Glutamatergic neuron (in vitro differentiated cells): Measurements from ENCODE around the gene SH2D4B. TPM values are rescaled to one million over a fixed set of nuclear protein-coding genes. Genes with fewer than 3 reads are reported as not detected.

Experiments
- DNase-seq: peaks from one replicate; pipeline ENCODE4 v3.0.0; 2022
- H3K27ac Mint-ChIP-seq: one replicate; pipeline ENCODE4 v1.8.0; 2020; ENCODE audit warnings: mild to moderate bottlenecking, mixed read lengths, inconsistent platforms; ENCODE audit not compliant: unreplicated experiment
- H3K27me3 Mint-ChIP-seq: one replicate; pipeline ENCODE4 v1.8.0; 2020; ENCODE audit warnings: mild to moderate bottlenecking, moderate library complexity, mixed read lengths, inconsistent platforms; ENCODE audit not compliant: unreplicated experiment
- H3K36me3 Mint-ChIP-seq: one replicate; pipeline ENCODE4 v1.8.0; 2020; ENCODE audit warnings: mild to moderate bottlenecking, mixed read lengths, inconsistent platforms; ENCODE audit not compliant: unreplicated experiment
- H3K4me1 Mint-ChIP-seq: one replicate; pipeline ENCODE4 v1.8.0; 2020; ENCODE audit warnings: mild to moderate bottlenecking, low read depth, mixed read lengths, inconsistent platforms; ENCODE audit not compliant: unreplicated experiment
- H3K4me3 Mint-ChIP-seq: one replicate; pipeline ENCODE4 v1.8.0; 2020; ENCODE audit warnings: mild to moderate bottlenecking, mixed read lengths, inconsistent platforms; ENCODE audit not compliant: unreplicated experiment
- H3K9me3 Mint-ChIP-seq: one replicate; pipeline ENCODE4 v1.8.0; 2020; ENCODE audit warnings: mild to moderate bottlenecking, moderate library complexity, mixed read lengths, inconsistent platforms; ENCODE audit not compliant: unreplicated experiment
- total RNA-seq: library from RNA; stranded (reverse); fragmentation: NEBNext Ultra II Directional; extraction: Animal tissue kit (Norgen Biotek cat#: 25700); gene quantifications from one replicate; pipeline ENCODE4 v1.2.1, GENCODE V29; 2021; ENCODE audit not compliant: unreplicated experiment
- TF ChIP-seq, protein P1 (sequence below): fragments of 200-600 bp; sonication (generic); IDR thresholded peaks from one replicate; pipeline ENCODE4 v1.5.0; 2021; ENCODE audit not compliant: partially characterized antibody, unreplicated experiment

The SH2D4B gene
- total RNA-seq, 1 donor from 2014 or later, result 0.12 TPM

DNA sequence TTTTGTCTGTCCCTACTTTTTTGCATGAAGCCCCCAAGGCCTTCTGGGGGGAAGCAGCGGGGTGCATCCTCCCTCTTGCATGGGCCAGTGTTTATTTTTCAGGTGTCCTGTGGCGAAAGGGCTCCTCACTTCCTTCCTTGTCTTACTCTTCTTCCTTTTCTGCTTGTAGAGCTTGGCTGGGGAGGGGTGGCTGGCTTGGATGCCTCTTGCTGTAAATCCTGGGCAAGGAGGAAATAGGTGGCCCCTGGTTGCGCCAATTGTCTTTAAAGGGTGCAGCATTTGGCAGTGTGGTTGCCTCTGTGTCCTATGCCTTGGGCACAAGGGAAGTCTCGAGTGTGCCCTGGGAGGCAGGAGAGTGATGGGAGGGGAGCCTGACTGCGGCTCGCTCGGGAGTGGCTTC, 95.0 kb downstream of the SH2D4B start:
- peaks cover 3% of the 10 kb centered on the region for H3K9me3 Mint-ChIP-seq
- peaks cover 2% of the 10 kb centered on the region for H3K27me3 Mint-ChIP-seq
- TF ChIP-seq, protein P1, sequence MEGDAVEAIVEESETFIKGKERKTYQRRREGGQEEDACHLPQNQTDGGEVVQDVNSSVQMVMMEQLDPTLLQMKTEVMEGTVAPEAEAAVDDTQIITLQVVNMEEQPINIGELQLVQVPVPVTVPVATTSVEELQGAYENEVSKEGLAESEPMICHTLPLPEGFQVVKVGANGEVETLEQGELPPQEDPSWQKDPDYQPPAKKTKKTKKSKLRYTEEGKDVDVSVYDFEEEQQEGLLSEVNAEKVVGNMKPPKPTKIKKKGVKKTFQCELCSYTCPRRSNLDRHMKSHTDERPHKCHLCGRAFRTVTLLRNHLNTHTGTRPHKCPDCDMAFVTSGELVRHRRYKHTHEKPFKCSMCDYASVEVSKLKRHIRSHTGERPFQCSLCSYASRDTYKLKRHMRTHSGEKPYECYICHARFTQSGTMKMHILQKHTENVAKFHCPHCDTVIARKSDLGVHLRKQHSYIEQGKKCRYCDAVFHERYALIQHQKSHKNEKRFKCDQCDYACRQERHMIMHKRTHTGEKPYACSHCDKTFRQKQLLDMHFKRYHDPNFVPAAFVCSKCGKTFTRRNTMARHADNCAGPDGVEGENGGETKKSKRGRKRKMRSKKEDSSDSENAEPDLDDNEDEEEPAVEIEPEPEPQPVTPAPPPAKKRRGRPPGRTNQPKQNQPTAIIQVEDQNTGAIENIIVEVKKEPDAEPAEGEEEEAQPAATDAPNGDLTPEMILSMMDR, result no peak
- H3K4me3 Mint-ChIP-seq, result no peak overlapping the region
- H3K36me3 Mint-ChIP-seq, result no peaks in the 10 kb centered on the region
- no peaks in the 10 kb centered on the region for H3K4me1 Mint-ChIP-seq
- H3K27ac Mint-ChIP-seq, result no peak overlapping the region
- DNase-seq, result no peak

DNA sequence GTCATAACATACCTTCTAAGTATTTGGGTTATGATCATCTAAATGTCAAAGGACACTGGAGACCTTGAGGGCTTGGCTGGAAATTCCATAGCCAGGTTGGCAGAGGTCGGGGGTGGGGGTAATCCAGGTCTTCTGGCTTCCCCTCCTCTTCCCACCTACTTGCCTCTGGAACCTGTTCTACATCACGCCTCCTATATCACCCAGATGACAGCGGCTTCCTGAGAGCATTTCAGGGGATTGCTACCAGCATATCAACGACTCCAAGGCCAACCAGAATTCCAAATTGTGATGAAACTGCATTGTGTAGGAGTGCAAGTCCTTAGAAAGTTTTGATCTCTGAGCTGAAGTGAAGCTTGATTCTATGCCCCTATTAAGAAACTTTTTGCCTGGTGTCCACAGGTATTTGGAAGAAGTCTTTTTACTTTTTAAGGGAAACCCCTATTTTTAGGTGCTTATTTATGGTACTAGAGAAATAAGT, 95.7 kb downstream of the SH2D4B start:
- TF ChIP-seq, protein P1, result no peak
- Mint-ChIP-seq H3K36me3 (no peaks in the 10 kb centered on the region), H3K27ac (no peak overlapping the region), H3K9me3 (peaks cover 3% of the 10 kb centered on the region), H3K4me3 (no peak overlapping the region), H3K27me3 (peaks cover 2% of the 10 kb centered on the region), H3K4me1 (no peaks in the 10 kb centered on the region)
- no peak for DNase-seq

DNA sequence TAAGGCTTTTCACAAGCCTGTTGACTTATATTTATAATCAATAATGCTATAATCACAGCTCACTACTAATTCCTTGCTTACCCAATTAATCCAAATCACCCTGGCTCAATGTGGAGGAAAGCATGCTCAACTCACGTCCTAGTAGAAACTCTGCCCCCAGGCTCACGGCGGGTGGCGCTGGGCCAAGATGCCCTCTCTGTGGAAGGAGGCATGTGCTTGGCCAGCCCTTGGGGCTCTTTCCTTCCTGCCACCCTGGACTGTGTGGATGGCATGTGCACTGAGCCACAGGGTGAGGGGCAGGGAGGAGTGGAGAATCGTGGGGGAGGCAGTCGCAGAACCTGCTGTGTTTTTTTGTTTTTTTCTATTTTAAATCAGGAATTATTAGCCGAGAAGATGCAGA, 96.2 kb downstream of the SH2D4B start:
- Mint-ChIP-seq H3K4me3 (no peak overlapping the region), H3K4me1 (no peaks in the 10 kb centered on the region), H3K27ac (no peak overlapping the region), H3K36me3 (no peaks in the 10 kb centered on the region), H3K9me3 (peaks cover 3% of the 10 kb centered on the region), H3K27me3 (peaks cover 2% of the 10 kb centered on the region)
- DNase-seq, result no peak
- TF ChIP-seq, protein P1, result no peak

- H3K4me3 Mint-ChIP-seq, result no peak overlapping the region
- DNase-seq, result no peak
- H3K27me3 Mint-ChIP-seq, result peaks cover 3% of the 10 kb centered on the region
- H3K4me1 Mint-ChIP-seq, result no peaks in the 10 kb centered on the region
- H3K36me3 Mint-ChIP-seq, result no peaks in the 10 kb centered on the region
- H3K9me3 Mint-ChIP-seq, result peaks cover 1% of the 10 kb centered on the region
- TF ChIP-seq, protein P1, result no peak
- no peak overlapping the region for H3K27ac Mint-ChIP-seq
Observed at GRCh38 chr10:80642661-80643060, 105.0 kb downstream of the SH2D4B start.

DNA sequence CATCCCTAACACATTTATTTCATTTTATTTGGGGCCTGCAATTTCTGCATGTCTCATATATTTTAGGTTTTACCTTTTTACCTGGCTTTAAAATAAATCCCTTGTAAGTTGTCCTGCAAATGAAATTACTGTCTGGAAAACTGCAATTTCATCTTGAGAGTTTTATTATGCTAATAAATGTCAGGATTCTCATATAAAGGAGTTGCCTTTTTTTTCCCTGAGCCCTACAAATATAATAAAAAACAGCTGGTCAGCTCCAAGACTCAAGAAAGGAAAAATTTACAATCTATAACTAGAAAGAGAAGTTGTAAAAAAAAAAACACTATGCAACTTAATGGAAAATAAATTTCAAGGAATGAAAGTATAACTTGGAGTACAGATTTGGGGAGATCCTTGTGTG, 108.7 kb downstream of the SH2D4B start:
- TF ChIP-seq, protein P1, result no peak
- no peaks in the 10 kb centered on the region for H3K27me3 Mint-ChIP-seq
- no peaks in the 10 kb centered on the region for H3K36me3 Mint-ChIP-seq
- H3K4me1 Mint-ChIP-seq, result no peaks in the 10 kb centered on the region
- H3K27ac Mint-ChIP-seq, result no peak overlapping the region
- no peaks in the 10 kb centered on the region for H3K9me3 Mint-ChIP-seq
- DNase-seq, result no peak
- H3K4me3 Mint-ChIP-seq, result no peak overlapping the region
